Breast epithelium (tissue), 4 donors: ENCODE data around the gene RUNX3. TPM values are rescaled to one million over a fixed set of nuclear protein-coding genes. Genes with fewer than 3 reads are reported as not detected.

Experiments
- DNase-seq, 2 donors: peaks; one replicate each; pipeline ENCODE4 v3.0.0-alpha.2; 2019; ENCODE audit warnings: low spot score in 2 of 2
- H3K27ac ChIP-seq, 2 donors: fragments of 200-600 bp; sonication (generic) in 1 of 2; one replicate each; pipeline ENCODE4 v1.5.1; 2016 to 2019; ENCODE audit warnings: mild to moderate bottlenecking in 1 of 2
- H3K27me3 ChIP-seq, 2 donors: fragments of 200-600 bp; sonication (generic) in 1 of 2; one replicate each; pipeline versions ENCODE4 v1.5.1 to v1.6.0; 2017 to 2019; ENCODE audit warnings: control low read depth in 1 of 2, mild to moderate bottlenecking in 1 of 2
- H3K36me3 ChIP-seq: fragments of 200-600 bp; one replicate; pipeline ENCODE4 v1.5.1; 2019
- H3K4me1 ChIP-seq, 2 donors: fragments of 200-600 bp; sonication (generic); one replicate each; pipeline ENCODE4 v1.5.1; 2016 to 2019; ENCODE audit warnings: control low read depth in 1 of 2
- H3K4me3 ChIP-seq, 3 donors: fragments of 200-600 bp; sonication (generic); 1 replicate in 2 of 3; 2 replicates in 1 of 3; pipeline ENCODE4 v1.5.1; 2016 to 2019; ENCODE audit warnings: mild to moderate bottlenecking in 3 of 3, moderate library complexity in 2 of 3
- H3K9me3 ChIP-seq, 2 donors: fragments of 200-600 bp; sonication (generic) in 1 of 2; one replicate each; pipeline ENCODE4 v1.5.1; 2016 to 2019; ENCODE audit warnings: control low read depth in 1 of 2
- POLR2A ChIP-seq: fragments of 450-650 bp; IDR thresholded peaks from one replicate; pipeline ENCODE4 v1.6.1; 2016; ENCODE audit warnings: antibody characterized with exemption, mild to moderate bottlenecking, moderate library complexity
- POLR2AphosphoS5 ChIP-seq, 3 donors: sonication (generic); formaldehyde crosslinking; IDR thresholded peaks; one replicate each; pipeline ENCODE4 v1.6.1; 2017; ENCODE audit warnings: antibody characterized with exemption in 3 of 3
- intact Hi-C: fragments of 100-400 bp; cut with DNase I; formaldehyde crosslinking; loops from one replicate; pipeline ENCODE4 v1.15.1; 2023; ENCODE audit warnings: low total_unique reads
- total RNA-seq, 3 donors: library from RNA; depleted of rRNA; stranded (reverse); fragments of >200 nt; gene quantifications; one replicate each; pipeline ENCODE4 v1.1.0, GENCODE V29; 2016
- TF ChIP-seq, protein P1 (sequence below), 3 donors: fragments of 450-650 bp; IDR thresholded peaks; one replicate each; pipeline ENCODE4 v1.5.1; 2016 to 2017; ENCODE audit warnings: antibody characterized with exemption in 3 of 3, mild to moderate bottlenecking in 3 of 3, moderate library complexity in 3 of 3

Gene RUNX3
- total RNA-seq, 3 donors from 2014 or later = 1.9 to 9.1 (median 5.6) TPM

DNA sequence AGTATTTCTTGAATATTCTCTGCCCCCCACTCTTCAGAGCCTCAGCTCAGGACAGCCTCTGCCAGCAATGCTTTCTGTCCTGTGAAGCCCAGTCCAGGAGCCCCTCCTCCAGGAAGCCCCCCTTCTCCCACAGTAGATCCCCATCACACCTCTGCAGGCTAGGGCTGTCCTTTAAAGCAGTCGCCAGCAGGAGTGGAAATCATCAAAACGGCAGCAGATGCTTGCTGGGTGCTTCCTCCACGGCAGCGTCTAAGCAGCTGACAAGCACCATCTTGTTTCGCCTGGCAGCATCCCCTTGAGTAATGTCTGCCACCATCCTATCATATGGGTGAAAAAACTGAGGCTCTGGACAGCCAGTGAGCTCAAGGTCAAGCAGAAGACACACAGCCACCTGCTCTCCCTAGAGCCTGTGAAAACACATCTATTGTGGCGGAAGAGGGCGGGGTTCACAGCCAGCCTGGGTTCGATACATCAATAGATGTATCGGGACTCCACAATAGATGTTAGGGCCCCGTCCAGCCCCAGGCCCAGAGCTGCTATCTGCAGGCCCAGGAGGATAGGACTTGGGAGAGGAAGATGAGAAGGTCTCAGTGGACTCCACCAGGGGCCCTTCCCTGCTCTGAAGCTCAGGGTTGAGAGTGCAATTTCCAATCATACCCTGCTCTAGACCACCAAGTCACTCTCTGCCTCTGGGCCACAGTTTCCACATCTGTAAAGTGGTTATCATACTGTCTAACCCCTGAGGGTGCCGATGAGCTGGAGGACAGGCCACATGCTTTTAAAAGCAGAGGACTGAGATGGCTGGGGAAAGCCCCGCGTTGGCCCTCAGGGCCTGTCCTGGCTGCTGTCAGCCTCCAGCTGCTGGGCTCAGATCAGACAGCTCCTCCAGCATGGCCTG, 17.5 kb downstream of the RUNX3 start:
- intact Hi-C loops = no loop called here
- TF ChIP-seq POLR2A = no peak
- TF ChIP-seq, protein P1, sequence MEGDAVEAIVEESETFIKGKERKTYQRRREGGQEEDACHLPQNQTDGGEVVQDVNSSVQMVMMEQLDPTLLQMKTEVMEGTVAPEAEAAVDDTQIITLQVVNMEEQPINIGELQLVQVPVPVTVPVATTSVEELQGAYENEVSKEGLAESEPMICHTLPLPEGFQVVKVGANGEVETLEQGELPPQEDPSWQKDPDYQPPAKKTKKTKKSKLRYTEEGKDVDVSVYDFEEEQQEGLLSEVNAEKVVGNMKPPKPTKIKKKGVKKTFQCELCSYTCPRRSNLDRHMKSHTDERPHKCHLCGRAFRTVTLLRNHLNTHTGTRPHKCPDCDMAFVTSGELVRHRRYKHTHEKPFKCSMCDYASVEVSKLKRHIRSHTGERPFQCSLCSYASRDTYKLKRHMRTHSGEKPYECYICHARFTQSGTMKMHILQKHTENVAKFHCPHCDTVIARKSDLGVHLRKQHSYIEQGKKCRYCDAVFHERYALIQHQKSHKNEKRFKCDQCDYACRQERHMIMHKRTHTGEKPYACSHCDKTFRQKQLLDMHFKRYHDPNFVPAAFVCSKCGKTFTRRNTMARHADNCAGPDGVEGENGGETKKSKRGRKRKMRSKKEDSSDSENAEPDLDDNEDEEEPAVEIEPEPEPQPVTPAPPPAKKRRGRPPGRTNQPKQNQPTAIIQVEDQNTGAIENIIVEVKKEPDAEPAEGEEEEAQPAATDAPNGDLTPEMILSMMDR (IDR thresholded peaks at IDR 0.05) = no peak
- no peak for TF ChIP-seq POLR2AphosphoS5 (IDR thresholded peaks at IDR 0.05)
- Histone ChIP-seq H3K27me3 (no peaks in the 10 kb centered on the region), H3K4me1 (no peaks in the 10 kb centered on the region), H3K4me3 (no peak overlapping the region), H3K36me3 (no peaks in the 10 kb centered on the region), H3K27ac (no peak overlapping the region), H3K9me3 (no peaks in the 10 kb centered on the region)
- no peak for DNase-seq

DNA sequence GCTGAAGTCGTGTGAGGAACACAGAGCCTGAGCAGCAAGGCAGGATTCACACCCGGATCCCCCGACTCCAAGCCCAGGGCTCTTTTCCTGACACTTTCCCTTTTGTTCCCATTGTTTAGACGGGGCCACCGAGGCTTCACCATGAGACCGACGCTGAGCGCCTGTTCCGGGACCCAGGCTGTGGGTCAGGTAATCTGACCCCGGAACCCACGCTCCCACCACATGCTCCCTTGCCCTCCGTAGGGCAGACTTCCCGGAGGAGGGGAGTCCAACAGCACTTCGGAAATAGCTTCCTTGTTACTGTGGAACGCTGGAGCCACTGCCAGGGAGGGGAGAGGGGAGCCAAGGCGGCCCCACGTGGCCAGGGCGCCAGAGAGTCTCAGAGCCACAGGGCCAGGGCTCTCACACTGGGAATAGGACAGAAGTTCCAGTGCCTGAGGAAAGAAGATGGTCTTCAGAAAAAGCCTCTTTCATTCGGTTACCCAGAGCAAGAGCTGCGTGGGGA, 18.4 kb downstream of the RUNX3 start:
- Histone ChIP-seq H3K9me3 (no peaks in the 10 kb centered on the region), H3K36me3 (no peaks in the 10 kb centered on the region), H3K27ac (peak overlapping the region; percentile 4 to 25), H3K4me1 (no peaks in the 10 kb centered on the region), H3K4me3 (no peak overlapping the region), H3K27me3 (no peaks in the 10 kb centered on the region)
- no peak for DNase-seq
- TF ChIP-seq POLR2A (no peak), POLR2AphosphoS5 (IDR thresholded peaks at IDR 0.05) (no peak)
- TF ChIP-seq, protein P1 (IDR thresholded peaks at IDR 0.05) = no peak
- intact Hi-C loops = no loop called here

DNA sequence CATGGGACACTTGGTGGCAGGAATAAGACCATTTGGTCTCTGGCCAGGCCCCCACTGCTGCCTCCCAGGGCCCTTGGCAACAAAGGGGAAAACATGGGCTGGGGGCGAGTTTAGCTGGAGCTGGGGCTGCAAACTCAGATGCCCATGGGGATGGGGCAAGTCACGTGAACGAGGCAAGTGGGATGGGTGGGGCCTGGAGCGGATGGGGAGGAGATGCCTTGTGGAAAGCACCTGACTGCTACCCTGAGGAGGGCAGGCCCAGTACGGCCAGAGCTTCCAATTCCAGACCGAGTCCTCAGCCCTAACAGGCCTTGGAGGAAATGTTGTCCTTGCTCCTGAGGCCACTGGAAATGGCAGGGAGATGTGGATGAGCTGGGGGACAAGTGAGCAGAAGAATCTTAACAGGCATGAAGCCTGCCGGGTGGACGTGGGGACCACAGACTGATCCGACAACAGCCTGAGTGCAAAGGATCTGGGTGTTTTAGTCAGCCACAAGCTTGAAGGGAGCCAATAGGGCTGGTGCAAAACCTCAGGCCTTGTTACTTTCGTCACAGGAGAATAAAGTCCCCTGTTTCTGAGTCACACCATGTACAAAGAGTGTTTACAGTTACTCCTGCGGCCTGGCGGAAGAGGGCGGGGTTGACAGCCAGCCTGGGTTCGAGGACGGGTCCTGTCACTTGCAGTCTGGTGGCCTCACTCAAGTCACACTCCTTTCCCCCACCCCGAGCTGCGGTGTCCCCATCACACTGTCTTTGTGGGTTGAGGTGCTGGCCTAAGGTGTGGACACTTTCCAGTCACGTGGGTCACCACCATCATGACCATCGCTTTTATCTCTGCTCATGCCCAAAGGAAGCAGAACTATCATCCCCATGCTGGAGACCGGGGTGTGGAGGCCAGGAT, 19.1 kb downstream of the RUNX3 start:
- no peaks in the 10 kb centered on the region for H3K27me3 ChIP-seq
- no peak overlapping the region for H3K4me3 ChIP-seq
- no peaks in the 10 kb centered on the region for H3K36me3 ChIP-seq
- peak in 1 of 2 donors; percentile 49 for DNase-seq
- TF ChIP-seq, protein P1 (IDR thresholded peaks at IDR 0.05) = no peak
- peak in 1 of 3 donors; percentile 9 for TF ChIP-seq POLR2AphosphoS5 (IDR thresholded peaks at IDR 0.05)
- intact Hi-C loops = no loop called here
- H3K4me1 ChIP-seq = no peaks in the 10 kb centered on the region
- peak overlapping the region; percentile 25 to 57 for H3K27ac ChIP-seq
- no peaks in the 10 kb centered on the region for H3K9me3 ChIP-seq

DNA sequence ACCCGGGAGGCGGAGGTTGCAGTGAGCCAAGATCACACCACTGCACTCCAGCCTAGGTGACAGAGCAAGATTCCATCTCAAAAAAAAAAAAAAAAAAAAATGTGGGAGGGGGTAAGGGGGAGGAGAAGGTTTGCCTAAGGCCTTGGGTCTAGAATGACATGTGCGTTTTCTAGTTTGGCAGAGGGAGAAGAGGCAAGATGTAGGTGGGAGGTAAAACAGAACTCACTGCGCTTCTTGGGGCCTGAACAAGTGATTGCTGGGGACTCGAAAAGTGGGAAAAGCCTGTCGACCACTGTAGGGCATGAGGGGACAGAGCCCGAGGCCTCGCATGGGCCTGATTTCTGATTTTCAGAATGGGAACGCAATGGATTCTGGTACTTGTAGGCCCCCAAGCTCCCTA, 19.9 kb downstream of the RUNX3 start:
- H3K36me3 ChIP-seq = no peaks in the 10 kb centered on the region
- intact Hi-C loops = no loop called here
- H3K27me3 ChIP-seq = no peaks in the 10 kb centered on the region
- DNase-seq = no peak
- no peak overlapping the region for H3K4me3 ChIP-seq
- H3K27ac ChIP-seq = peak overlapping the region in 1 of 2 donors; percentile 57
- no peaks in the 10 kb centered on the region for H3K9me3 ChIP-seq
- H3K4me1 ChIP-seq = no peaks in the 10 kb centered on the region
- no peak for TF ChIP-seq POLR2A
- TF ChIP-seq, protein P1 (IDR thresholded peaks at IDR 0.05) = no peak
- TF ChIP-seq POLR2AphosphoS5 (IDR thresholded peaks at IDR 0.05) = no peak
